Measurements from ENCODE around the gene TBX1. TPM values are rescaled to one million over a fixed set of nuclear protein-coding genes. Genes with fewer than 3 reads are reported as not detected.

Gene TBX1
- total and polyA plus RNA-seq, 7 donors, result 18.2 to 112 (median 80.8) TPM

GRCh38 chr22:19807161-19807913 lies 46.8 kb downstream of the TBX1 start:
- no peak for TF ChIP-seq CTCF (IDR thresholded peaks at IDR 0.05)
- no peak overlapping the region for H3K4me3 ChIP-seq
- H3K4me1 ChIP-seq, result peaks cover 17% of the 10 kb centered on the region
- H3K9me3 ChIP-seq, result no peaks in the 10 kb centered on the region
- peak in 1 of 2 donors; percentile 35 for DNase-seq
- no peaks in the 10 kb centered on the region for H3K27me3 ChIP-seq (ENCODE audit: insufficient read depth in 3 of 3, low read length in 2 of 3)
- intact Hi-C loops (cut with DNase I), result no loop called here
- H3K36me3 ChIP-seq (ENCODE audit: insufficient read depth in 1 of 2, low read depth in 1 of 2), result no peaks in the 10 kb centered on the region
- WGBS, 3 donors, result 94 to 96% (median 95%) methylated on average over 15 of the region's 15 CpGs
- H3K27ac ChIP-seq, result no peak overlapping the region
- ATAC-seq, result no peak

- H3K27ac ChIP-seq, result no peak overlapping the region
- TF ChIP-seq CTCF (IDR thresholded peaks at IDR 0.05), result no peak
- no peak for ATAC-seq
- no peak for DNase-seq
- WGBS, 3 donors, result 94 to 95% (median 94%) methylated on average over 20 of the region's 20 CpGs
- H3K9me3 ChIP-seq, result no peaks in the 10 kb centered on the region
- H3K36me3 ChIP-seq (ENCODE audit: insufficient read depth in 1 of 2, low read depth in 1 of 2), result no peaks in the 10 kb centered on the region
- H3K27me3 ChIP-seq (ENCODE audit: insufficient read depth in 3 of 3, low read length in 2 of 3), result no peaks in the 10 kb centered on the region
- peaks cover 17% of the 10 kb centered on the region for H3K4me1 ChIP-seq
- intact Hi-C loops (cut with DNase I), result no loop called here
- H3K4me3 ChIP-seq, result no peak overlapping the region
These were observed 47.6 kb downstream of the TBX1 start for GRCh38 chr22:19807914-19808872.

- H3K36me3 ChIP-seq (ENCODE audit: insufficient read depth in 1 of 2, low read depth in 1 of 2), result no peaks in the 10 kb centered on the region
- peak in 2 of 4 donors; percentile 40 to 55 for ATAC-seq
- WGBS, 3 donors, result 50 to 67% (median 58%) methylated on average over 10 to 11 of the region's 11 CpGs
- TF ChIP-seq CTCF (IDR thresholded peaks at IDR 0.05), result no peak
- no peaks in the 10 kb centered on the region for H3K27me3 ChIP-seq (ENCODE audit: insufficient read depth in 3 of 3, low read length in 2 of 3)
- no peak for DNase-seq
- H3K9me3 ChIP-seq, result no peaks in the 10 kb centered on the region
- no peak overlapping the region for H3K27ac ChIP-seq
- intact Hi-C loops (cut with DNase I), result no loop called here
- peaks cover 13% of the 10 kb centered on the region for H3K4me1 ChIP-seq
- no peak overlapping the region for H3K4me3 ChIP-seq
These were observed 48.4 kb downstream of the TBX1 start for GRCh38 chr22:19808873-19809478.

- Histone ChIP-seq H3K27ac (no peak overlapping the region), H3K4me3 (no peak overlapping the region), H3K9me3 (no peaks in the 10 kb centered on the region), H3K4me1 (peaks cover 11% of the 10 kb centered on the region), H3K27me3 (ENCODE audit: insufficient read depth in 3 of 3, low read length in 2 of 3) (no peaks in the 10 kb centered on the region), H3K36me3 (ENCODE audit: insufficient read depth in 1 of 2, low read depth in 1 of 2) (no peaks in the 10 kb centered on the region)
- intact Hi-C loops (cut with DNase I), result no loop called here
- ATAC-seq (no peak), DNase-seq (no peak)
- no peak for TF ChIP-seq CTCF (IDR thresholded peaks at IDR 0.05)
- WGBS, 3 donors, result 82 to 87% (median 86%) methylated on average over 3 of the region's 3 CpGs
These were observed 49.2 kb downstream of the TBX1 start for GRCh38 chr22:19809741-19810140.
